SHP77 treated with DMSO at 0.1 percent for 48 hours (cell line): ENCODE data around the gene DTYMK.

ENCODE experiments used
- DNase-seq: peaks from one replicate; lab custom pipeline; 2025; lab: John Stamatoyannopoulos, UW

The DTYMK gene

DNA sequence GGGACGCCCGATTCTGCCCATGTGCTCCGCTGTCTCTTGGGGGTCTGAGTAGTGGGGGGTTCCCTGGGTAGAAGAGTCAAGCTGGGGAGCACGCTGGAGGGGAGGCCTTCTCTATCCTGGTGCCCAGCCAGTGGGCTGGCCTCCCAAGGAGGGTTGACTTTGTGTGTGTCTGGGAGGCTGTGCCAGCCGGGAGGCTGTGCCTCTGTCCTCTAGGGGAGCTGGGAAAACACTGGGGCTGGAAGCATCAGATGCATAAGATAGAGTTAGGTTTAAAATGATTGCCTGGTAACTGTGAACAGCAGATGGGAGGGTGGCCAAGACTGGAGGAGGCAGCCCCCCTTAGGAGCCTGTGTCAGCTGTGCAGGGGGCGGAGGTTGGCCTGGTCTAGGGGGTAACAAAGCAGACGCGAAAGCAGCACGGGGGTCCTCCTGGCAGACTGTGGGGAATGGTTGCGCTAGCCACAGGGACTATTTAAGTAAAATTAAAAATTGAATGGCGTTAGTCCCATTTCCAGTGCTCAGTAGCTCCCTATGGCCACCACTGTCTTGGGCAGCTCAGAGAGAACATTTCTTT is 16.5 kb upstream of the DTYMK start:
- no peak for DNase-seq

DNA sequence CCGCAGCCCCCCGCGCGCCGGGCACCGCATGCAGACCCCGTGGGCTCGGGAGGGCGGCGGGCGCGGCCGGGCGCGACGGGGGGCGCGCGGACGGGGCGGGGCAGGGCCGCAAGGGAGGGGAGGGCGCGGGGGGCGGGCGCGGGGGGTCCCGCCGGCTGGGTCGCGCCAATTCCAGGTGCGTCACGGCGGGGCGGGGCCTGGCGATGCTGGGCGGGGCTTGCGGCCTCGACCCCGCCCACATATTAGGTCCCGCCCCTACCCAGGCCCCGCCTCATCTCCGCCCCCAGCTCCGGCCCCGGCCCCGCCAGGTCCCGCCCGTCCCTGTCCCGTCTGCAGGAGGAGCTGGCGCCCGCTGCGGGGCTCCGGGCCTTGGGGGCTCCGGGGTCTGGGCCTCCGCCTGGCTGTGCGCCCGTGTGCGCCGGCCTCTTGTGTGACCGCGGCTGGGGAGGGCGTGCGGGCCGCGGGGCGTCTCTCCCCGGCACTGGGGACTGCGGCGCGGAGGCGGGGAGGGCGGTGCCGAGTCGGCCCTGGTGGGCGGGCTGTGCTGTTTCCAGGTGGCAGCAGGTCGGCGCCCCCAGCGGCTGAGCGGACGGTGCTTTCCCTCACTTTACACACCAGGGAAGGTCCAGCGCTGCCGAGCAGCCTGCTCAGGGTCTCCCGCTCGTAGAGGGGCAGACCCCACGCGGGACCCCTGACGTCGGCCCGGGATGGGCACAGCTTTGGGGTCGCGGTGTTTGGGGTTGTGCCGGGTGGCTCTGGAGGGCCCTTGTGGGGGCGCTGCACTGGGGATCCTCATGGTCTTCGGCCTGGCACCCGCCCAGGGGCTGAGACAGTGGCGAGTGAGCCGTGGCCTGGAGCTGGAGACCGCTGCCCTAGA is 15.8 kb upstream of the DTYMK start:
- DNase-seq, result peak; percentile 47

DNA sequence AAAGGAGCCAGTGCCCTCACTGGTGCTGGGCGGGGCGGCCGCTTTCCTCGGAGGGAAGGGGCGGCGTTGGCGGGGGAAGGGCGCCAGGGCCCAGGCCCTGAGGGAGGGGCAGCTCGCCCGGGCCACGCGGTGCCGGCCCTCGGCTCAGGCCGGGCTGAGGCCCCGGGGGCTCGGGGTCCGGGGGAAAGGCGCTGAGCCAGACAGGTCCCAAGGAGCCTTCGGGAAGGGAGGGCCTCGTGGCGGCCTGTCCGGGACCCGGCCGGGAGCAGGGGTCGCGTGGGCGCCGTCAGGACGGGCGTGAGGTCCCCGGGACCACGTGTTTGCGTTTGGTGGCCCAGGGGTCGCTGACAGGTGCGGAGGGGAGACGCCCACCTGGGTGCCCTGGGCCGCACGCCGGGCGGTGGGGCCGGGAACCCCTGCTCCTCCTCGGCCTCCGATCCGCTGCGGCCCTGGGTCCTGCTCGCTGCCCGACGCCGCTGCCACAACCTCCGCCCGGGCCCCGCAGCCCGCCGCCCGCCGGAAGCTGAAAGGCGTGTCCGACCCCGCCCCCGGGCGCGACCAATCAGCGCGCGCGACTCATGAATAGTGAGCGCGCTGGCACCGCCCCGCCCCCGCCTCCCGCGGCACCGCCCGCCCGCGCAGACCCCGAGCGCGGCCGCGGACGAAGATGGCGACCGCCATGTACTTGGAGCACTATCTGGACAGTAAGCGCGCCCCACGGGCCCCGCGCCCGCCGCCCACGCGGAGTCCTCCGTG is 15.0 kb upstream of the DTYMK start, which contains the start of gene ING5:
Gene ING5, plus strand, starts transcription at position 641 of the 756 bp plus-strand sequence. Its CDS starts 27 bp downstream, at position 668.
- DNase-seq, result peak; percentile 55

DNA sequence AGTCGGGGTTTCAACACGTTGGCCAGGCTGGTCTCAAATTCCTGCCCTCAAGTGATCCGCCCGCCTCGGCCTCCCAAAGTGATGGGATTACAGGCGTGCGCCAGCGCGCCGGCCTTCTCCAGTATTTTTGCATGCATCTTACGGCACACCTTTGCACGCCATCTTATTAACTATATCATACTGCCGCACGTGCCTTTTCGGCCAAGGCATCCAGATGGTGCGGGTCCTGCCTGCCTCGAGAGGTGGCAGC is 14.5 kb upstream of the DTYMK start:
- DNase-seq, result peak; percentile 80

DNA sequence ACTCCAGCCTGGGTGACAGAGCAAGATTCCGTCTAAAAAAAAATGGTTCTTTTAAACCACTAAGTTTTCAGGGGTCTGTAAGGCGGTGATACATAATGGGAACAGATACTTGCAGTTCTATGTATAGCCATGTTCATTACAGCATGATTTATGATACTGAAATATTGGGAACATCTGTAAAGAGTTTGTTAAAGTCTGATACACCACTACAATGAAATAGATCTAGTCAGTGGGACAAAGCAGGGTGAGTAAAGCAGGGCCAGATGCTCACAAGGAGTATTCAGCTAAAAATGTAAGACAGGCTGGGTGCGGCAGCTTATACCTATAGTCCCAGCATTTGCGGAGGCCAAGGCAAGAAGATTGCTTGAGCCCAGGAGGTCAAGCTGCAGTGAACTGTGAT is 9.0 kb upstream of the DTYMK start:
- DNase-seq, result no peak

DNA sequence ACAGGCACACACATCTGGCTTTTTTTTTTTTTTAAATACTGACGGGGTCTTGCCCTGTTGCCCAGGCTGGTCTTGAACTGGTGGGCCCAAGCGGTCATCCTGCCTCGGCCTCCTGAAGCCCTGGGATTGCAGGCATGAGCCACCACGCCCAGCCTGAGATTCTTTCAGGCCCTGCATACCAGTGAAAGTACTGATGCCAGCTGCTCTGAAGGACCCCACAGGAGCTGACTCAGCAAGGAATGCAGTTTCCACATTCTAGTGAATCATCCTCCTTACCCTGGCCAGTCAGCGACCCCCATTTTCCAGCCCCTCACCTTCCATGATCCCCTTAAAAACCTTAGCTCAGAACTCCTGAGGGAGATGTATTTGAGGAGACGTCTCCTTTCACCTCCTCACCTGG is 5.8 kb upstream of the DTYMK start:
- no peak for DNase-seq

DNA sequence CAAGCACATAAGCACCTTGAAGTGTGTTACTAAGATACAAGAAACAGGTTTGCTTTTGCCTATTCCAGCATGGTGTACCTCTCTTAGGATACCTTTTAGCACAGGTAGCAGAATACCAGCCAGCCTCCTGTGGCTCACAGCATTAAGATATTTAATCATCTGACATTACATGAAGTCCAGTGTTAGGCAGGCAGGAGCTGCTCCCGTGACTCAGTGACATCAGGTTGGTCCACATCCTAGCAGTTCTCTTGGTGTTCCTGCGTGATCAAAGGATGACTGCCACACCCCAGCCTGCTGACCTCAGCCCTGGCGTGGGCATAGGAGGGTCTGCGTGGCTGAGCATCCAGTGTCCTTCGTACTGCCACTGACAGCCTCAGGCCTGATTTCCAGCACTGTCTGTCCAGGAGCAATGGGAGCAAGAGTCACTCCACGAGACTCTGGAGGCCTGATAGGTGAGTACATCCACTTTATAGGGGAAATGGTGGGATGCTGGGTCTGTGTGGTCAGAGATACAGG is 3.6 kb upstream of the DTYMK start:
- DNase-seq, result no peak

DNA sequence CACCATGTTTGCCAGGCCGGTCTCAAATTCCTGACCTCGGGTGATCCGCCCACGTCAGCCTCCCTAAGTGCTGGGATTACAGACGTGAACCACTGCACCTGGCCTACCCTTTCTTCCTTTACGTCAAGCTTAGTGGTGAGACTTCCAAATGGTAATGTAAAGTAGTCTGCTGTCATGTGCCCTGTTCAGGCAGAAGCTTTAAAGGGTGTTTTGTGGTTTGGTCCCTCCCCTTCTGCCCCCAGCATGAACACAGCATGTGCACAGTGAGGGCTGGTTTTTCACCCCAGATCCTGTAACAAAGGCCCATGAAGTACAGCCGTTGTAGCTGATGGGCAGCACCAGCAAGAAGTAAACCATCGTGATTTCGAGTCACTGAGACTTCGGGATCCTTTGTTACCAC is 2.7 kb upstream of the DTYMK start:
- DNase-seq, result no peak

DNA sequence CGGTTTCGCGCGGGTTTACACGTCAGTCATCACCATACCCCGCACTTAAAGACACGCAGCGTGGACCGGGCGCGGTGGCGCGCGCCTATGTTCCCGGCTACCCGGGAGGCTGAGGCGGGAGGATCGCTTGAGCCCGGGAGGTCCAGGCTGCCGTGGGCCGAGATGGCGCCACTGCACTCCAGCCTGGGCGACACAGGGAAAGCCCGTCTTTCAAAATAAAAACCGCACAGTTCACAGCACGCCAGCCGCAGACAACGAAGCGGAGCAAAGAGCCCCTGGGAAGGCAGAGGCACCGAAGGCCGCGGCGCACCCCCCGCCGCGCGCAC is 328 bp downstream of the DTYMK start:
- no peak for DNase-seq

DNA sequence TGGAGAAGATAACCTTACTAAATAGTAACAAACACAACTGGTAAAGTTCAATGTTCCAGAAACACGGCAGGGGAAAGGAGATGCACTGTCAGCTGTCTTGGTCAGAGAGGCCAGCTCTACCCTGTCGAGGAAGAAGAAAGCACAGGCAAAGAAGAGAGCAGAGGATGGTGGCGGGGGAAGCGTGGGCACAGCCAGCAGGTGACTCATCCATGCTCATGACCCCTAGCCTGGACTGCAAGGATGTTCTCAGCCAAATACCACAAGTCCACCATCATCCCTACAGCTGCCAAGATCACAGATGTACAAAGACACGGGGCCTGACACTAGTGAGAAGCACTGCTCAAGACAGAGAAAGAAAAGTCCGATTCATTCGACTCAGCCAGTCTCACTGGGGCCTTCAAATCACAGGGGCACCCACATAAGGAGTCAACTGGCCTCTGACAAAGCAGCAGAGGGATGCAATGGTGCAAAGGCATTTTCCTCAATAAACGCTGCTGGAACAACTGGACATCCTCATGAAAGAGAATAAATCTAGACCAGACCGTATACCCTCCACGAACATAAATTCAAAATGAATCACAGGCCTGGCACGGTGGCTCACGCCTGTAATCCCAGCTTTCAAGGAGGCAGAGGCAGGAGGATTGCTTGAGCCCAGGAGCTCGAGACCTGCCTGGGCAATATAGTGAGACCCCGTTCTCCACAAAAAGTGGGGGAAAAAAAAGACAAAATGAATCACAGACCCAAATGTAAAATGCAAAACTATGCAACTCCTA is 5.6 kb downstream of the DTYMK start:
- no peak for DNase-seq

DNA sequence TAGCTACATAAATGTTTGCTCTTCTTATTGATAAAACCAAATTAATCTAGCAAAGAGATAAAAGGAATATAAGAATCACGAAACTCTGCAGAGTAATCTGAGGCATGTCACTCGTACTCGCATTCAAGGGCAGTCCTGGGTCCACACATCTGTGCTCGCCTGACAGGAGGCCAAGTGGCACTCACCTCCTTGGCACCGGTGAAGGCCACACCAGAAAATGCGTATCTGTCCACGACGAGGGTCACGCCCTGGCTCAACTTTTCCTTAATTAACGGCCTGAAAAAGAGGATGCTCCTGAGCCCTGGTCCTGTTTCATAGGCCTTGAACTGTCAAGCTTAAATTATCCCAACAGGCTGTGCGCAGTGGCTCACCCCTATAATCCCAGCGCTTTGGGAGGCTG is 6.6 kb downstream of the DTYMK start:
- DNase-seq, result no peak

DNA sequence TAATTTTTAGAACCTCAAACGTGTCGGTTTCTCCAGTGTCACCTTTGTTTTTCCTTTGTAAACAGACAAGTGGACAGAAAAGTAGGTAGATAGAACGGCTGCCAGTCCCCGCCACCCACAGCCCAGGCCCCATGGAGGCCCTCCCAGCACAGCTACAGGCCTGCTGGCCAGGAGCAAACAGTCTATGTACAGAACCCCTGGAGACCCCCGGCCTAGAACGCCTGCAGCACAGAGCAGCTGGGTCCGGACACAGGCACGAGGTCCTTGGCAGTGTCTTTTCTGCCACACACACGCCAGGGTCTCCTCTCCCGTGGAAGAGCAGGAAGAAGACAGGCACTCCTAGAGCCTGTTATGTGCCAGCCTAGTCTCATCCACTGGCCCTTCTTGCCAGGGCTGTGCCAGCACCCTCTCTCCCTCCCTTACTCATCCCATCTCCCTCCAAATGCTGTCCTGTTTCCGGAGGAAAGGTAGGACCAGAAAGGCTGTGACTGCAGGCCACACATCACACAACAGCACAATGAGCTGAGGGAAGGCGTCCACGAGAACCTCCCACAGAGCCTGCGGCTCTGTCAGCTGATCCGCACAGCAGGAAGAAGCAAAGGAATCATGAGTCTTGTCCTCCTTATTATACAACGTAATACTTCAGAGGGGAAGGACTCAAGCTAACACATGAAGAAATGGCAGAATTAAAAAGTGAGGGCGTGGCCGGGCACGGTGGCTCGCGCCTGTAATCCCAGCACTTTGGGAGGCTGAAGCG is 7.7 kb downstream of the DTYMK start:
- DNase-seq, result no peak

DNA sequence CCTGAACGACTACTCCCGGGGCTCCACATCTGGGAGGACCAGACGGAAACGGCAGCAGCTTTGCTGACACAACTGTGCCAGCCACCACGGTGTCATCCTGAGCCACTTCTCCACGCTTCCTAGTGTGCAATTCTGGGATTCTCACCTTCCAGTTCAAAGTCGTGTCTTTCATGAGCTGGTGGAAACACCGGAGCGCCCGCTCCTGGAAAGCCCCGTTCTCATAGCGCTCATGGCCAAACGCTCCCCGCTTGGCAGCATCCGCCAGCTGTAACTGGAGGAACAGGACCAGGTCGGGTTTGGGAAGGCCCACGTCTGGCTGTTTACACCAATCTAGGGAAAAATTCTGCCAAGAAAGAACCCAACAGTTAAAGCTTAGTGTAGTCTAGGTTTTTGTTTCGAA is 8.3 kb downstream of the DTYMK start:
- no peak for DNase-seq

DNA sequence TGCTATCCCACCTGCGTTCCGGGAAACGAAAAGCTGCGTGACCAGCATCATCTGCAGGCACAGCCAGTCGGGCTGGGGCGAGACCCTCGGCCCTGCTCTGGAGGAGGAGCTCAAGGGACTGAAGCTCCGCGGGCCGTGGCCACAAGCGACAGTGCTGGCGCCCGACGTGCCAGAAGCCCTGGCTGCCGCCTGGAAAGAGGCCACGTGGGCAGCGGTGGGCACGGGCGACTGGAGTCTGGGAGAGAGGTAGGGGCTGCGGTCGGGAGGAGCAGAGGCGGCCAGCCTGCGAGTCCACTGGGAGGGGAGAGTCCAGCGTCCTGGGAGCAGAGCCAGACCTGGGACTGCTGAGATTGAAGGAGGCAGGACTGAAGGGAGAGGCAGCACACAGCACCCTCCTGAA is 9.2 kb downstream of the DTYMK start:
- DNase-seq, result no peak

DNA sequence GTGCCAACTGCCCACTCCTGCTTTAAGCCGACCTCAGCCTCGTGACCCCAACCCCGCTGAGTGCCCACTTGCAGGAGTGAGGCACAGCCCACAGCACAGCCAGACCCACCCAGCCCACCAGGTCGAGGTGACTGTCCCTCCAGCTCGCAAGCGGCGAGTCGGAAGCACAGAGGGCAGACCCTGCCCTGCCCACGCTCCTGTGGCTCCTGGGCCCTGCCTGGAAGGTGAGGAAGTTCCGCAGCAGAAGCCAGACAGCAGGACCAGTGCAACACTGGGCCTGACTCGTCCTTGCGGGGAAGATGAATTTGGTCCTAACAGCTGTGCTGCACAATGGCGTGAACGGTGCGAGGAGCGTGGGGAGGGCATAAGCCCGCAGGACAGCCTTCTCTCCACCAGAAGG is 9.9 kb downstream of the DTYMK start:
- DNase-seq, result no peak

DNA sequence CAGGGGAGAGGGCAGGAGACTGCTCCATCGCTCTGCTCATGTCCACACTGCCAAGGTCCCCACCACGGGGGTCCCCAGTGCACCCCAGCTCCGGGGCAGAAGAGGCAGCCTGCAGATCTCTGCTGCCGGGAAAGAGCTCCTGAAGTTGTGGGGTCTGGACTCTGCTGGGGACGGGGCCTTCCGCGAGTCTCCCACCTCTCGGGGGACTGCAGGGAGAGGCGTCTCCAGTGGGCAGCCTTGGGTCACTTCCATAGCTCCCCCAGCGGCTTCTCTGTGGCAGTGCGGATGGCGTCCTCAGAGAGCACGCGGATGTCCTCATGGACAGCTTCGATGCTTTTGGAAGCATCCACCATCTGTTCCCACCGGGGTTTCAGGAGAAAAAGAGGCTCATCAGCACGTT is 10.7 kb downstream of the DTYMK start:
- no peak for DNase-seq

DNA sequence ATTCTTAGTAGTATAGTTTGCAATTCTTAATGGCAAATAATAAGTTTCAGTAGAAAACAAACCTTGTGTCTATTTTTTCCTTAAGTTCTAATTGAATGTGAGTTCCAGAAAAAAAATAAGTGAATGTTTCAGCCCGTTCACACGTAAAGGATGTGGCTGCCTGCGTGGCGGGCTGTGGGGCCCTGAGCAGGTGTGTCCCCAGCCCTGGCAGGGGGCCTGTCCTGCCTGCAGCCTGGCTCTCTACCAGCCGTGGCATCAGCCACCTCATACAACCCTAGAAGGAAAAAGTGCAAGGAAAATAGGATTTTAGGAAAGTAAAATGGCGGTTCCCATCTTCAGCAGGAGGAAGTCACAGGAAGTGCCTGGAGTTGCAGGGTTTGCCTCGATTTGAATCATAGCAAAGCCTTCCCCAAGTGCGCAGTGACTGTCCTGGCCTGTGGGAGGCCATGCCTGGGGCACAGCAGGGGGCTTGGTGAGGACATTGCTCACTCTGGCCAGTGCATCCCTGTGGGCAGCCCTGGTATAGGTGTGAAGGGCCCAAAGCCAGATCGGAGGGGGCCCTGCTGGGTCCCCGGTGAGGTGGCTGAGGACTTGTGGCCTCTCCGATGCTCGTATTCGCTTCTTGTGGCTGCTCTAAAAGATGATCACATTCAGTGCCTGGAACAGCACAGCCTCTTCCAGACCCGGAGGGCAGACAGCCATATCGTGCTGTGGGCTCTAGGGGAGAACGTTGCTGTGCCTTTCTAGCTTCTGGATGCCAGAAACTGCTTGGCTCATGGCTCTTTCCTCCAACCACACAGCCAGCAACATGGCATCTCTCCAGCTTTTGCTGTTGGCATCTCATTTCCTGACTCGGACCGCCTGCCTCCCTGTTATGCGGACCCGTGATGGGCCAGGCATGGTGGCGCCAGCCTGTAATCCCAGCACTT is 12.6 kb downstream of the DTYMK start:
- DNase-seq, result no peak

DNA sequence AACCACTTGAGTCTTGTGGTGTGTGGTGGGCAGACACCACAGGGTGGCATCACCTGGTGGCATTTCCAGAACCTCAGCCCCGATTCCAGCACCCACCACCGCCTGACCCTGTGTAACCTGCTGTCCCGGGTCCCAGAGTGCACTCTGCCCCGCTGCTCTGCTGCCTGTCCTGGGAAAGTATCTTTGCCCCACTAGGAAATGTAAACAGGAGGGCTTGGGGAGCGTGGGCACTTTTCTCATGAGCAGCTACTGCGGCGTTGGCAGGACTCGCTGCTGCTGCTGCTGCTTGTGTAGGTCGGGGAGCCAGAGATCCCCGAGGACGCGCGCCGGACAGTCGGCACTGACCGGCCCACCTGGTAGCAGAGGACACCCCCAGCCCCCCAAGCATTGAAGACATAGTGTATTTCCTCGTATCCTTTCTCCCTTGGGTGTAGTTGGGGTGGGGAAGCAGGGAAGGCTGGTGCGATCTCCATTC is 13.4 kb downstream of the DTYMK start:
- no peak for DNase-seq

DNA sequence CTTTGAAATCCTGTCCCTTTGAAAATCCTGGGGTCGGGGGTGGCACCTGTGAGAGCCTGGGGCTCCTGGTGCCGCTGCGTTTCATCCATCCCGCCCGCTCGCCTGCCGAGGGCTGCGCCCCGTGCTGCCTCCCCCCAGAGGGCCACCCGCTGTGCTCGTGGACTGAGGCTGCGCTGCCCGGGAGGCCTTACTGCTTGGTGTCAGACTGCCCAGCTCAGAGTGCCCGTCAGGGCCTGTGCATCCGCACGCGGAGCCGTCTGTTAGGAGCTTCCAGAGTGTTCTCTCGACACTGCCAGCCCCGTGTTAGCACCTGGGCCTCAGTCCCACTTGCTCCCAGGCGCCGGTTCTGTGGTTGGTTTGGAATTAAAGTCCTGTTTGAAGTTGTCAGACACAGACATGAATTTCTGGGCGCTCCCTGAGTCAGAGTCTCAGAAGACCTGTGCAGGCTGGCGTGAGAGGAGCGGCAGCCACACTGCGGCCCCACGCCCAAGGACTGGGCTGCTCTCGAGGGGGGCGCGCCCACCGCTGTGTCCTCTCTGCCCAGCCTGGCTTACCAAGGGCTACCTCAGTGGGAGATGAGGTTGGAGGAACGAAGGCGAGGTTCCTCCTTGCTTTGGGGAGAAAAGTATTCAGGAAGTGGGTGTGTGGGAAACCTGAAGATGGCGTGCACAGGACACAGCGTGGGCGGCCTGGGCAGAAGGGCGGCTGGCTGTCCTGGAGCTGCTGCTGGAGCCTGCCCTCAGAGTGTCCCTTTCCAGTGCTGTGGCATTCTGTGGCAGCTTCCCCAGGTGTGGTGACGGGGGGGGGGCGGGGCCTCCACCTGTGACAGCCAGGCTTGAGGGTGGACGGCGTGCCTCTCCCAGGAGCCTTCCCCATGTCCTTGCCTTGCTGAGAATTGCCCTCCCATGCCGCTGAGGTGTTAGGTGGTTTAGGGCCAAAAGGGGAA is 14.1 kb downstream of the DTYMK start:
- DNase-seq, result no peak
